HG03066 (cell line): ENCODE results near the gene ZNF236.
"Not testable (repeated sequence)": the region's sequence is repeated elsewhere in the genome, so short reads cannot be mapped to it uniquely, and the experiment has no call there.

Experiments
- ATAC-seq: cut with Tn5 transposase; IDR thresholded peaks from one replicate; pipeline ENCODE4 v1.9.1; 2021; ENCODE audit warnings: low read depth; ENCODE audit not compliant: unreplicated experiment

The ZNF236 gene

DNA sequence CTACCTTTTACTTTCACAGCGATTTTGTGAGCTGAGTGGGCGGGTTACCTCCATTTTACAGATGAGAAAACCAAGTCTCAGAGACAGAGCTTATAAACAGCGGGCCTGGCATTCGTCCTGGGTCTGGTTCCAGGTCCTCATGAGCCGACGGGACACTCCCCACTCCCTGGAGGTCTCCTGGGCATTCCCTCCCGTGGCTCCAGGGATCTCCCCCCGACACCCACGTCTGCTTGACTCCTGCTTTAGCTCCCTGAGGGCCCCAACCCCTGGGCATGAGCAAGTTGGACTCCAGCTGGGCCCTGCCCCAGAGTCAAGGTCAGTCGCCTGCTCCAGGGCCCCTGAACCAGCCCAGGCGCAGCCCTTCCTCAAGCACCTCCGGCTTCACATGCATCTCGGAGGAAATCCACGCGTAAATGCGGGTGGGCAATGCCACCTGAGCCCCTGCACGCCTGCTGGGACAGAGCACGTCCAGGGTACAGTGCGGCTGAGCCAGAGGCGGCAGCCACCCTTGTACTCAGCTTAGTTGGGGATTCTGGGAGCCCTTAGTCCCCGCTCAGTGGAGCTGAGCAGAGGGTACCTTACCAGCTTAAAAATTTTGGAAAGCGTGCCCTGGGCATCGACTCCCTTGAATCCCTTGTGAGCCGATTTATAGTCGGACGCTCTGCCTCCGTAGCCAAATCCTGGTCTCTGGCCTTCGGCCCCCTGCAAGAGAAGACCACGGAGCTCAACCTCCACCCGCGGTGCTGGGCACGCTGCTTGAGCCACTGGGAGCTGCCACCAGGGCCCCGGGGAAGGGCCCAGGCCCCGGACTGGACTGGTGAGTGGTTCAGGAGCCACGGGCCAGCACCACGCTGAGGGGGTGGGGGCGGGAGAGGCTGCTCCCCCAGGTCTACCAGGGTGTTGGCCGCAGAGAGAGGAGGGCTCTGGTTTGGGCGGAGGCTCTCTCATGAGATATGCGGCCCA lies 162.1 kb downstream of the ZNF236 start:
- no peak for ATAC-seq

DNA sequence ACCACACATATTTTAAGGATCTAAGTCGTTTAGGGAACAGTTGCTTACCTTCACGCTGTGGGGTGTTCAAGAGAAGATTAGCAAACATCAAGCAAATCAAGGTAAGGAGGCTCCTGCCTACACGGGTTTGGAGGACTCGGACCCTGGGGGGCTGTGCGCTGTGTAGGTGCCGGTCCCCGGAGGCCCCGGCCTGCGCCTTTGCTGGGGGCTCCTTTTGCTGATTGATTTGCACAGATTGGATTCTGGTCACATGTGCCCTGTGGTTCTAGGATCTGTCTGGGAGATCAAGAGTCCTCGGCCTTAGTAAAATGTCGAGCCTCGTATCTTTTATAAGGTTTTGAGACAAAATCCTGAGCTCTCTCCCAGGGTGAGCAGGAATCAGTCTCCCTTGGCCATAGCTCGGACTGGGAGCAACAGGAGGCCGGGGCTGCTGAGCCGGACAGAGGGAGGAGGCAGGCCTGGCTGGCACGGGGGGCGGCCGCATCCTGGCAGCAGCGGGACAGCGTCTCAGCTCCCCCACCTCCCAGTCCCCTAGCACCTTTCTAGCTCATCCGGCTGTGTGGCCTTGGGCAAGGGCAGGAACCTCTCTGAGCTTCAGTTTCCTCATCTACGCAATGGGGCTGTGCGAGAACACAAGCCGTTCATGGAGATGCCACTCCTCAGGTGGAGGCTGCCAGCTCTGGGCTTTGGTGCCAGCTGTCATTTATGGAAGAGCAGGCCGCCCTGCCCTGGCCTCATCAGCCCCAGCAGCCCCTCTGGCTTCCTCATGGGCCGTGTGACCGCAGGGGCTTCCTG lies 163.0 kb downstream of the ZNF236 start:
- ATAC-seq: no peak

DNA sequence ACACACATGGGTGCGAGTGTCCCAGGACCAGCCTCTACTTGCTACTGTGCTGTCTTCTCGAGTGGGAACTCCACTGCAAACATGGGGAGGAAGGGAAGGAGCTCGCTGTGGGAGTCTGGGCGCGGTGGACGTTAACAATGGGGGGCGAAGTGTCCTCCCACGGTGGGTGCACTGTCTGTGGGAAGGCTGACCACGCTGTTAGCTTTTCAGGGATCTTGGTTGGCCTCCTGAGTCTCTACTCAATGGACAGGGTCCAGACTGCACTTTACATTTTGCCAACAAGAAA lies 163.5 kb downstream of the ZNF236 start:
- ATAC-seq: no peak

DNA sequence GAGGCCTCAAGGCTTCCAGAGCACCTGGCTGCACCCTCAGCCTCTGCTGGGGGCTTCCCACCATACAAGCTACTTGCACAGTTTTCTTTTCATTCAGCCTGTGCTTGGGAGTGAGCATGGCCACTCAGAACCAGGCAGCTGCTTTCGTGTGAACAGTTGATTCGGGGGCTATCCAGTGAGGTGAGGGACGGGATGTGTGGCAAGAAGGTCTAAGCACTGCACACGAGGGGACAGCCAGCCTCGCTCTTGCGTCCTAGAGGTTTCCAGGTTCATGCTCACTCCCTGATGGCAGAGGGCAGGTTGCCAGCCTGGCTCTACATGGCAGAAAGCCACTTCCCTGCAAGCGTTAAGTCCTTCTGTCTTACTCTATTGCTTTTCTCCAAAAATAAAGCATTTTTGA lies 164.0 kb downstream of the ZNF236 start:
- no peak for ATAC-seq

DNA sequence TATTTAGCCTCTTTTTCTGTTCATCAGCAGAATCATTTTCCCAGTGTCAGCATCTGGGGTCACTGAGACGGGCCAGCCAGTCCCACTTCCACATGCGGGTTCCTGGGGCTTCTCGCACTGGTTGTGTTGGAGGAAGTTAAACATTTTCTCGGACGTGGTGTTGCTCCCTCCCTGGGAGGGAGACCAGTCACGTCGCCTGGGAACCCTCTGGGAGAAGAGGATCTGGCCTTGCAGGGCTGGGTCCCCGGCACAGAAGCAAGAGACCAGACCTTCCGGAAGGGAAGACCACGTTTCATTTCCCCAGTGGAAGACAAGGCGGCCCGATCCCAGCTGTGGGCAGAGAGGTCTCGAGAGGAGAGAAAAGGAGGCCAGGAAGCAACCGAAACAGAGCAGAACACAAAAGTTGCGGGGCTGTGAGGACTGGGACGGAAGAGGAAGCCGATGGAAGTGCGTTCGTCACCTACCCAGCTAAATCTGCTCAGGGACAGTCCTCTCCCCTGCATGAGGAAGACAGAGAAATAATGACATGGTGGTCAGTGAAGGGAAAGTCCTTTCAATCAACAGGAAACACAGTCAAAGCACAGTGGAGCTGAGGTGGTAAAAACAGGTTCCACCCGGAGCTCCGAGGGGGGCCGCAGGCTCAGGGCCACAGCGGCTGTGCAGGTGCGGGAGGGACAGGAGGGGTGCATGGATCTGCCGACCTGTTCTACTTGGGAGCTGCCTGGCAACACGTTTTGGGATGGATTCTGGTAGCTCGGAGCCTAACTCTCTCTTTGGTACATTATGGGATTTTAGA lies 165.9 kb downstream of the ZNF236 start:
- ATAC-seq: no peak

DNA sequence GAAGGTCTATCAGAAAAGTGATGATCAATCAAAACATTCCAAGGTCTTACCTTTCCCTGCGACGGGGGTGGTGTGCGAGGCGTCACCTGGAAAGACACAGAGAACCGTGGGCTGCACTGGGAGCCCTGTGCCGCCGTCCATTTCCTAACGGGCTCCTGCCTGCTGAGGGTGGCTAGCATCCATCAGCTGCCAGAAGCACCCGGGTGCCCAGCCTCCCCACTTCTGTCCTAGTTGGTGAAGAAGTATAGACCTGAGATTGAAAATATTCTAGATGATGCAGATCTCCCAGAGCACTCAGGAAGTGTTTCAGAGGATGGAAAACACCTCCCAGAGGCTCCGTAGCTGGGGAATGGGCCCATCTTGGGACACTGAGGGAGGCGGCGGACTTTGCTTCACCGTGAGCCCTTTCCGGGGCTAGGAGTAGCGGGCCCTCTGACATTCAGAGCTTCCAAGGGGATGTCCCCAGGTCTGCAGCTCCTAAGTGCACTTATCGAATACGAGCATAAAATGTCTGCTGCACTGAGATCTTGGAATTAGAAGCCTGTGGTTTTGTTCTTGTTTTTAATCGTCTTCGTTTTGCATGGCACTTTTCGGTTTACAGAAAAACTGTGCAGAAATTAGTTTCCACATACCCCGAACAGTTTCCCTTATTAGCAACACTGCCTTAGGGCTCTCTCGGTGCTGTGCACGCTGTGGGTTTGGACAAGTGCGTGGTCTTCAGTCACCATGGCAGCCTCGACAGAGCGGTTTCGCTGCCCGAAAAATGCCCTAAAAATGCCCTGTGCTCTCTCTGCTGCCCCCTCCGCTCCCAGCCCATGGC lies 166.7 kb downstream of the ZNF236 start:
- no peak for ATAC-seq

DNA sequence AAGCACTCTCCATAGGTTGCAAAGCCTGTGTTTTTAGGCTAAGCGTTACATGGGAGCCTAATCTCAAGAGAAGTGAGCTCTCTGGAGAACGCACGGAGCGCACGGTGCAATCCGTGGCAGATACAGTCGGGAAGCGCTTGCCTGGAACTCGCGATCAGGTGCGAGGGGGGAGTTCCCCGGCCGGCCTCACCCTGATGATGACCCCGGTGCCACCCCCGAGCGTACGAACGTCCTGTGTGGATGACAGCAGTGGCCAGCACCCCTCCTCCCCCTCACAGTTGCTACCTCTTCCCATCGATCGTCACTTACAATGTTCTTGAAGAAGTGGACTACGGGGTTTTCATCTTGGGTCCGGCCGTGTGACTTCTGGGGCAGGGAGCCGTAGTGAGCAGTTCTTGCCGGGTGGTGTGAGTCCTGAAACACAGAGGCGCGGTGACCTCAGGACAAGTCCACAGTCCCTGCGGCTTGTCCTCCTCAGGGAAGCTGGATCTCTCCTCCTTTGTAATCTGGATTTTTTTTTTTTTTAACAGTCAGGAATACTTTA lies 167.4 kb downstream of the ZNF236 start:
- no peak for ATAC-seq

DNA sequence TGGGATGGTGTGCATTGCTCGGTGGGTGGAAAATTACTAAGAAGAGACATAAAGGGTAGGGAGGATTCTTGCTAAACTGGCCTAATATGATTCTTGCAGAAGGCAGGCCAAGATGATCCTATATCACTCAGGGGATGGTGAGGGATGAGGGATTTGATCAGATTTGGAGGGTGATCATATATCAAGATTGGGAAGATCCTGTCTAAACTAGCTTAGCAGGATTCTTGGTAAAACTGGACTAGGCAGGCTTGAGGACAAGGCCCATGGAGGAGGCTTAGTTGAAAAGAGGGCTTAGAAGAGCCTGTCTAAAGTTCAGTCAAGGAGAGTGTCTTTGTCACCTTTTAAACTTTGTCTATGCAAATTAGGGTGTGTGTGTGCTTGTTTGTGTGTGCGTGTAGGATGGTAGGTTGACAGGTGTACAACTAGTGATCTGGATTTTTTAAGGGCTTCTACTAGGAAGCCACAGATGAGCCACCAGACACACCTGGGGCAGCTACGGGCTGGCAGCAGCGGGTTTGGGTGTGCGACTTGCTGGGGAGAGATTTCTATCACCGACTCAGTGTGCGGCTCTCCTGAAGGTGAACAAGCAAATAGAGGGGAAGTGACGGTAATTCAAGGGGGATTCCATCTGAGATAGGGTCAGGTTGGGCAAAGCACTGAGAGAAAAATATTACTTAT lies 168.1 kb downstream of the ZNF236 start:
- not testable (repeated sequence) for ATAC-seq

DNA sequence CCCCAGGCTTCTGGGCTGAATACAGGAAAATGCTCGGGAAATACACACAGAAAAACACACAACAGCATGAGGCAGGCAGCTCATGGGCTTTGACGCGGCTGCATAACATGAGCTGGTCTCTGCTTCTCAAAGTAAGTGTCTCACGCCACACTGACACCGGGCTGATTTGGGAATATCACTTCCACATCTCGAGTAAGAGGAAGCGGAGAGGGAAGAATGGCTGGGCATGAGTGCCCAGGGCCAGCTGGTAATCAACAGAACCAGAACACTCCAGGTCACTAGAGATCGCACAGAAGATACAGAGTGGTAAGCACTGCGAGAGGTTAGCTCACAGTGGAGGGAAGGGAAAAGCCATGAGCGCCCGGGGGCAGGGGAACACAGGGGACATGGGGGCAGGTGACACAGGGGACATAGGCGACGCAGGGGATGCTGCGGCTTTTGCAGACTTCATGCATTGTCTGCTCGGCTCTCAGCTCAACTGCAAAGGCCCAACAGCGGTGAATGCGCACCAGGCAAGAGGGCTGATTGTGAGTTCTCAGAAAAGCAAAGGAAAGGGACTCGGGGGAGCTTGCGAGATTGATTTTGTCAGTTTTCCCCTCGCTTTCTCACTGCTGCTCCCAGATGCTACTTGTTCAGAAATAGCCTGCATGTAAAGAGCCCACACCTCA lies 168.8 kb downstream of the ZNF236 start:
- no peak for ATAC-seq

DNA sequence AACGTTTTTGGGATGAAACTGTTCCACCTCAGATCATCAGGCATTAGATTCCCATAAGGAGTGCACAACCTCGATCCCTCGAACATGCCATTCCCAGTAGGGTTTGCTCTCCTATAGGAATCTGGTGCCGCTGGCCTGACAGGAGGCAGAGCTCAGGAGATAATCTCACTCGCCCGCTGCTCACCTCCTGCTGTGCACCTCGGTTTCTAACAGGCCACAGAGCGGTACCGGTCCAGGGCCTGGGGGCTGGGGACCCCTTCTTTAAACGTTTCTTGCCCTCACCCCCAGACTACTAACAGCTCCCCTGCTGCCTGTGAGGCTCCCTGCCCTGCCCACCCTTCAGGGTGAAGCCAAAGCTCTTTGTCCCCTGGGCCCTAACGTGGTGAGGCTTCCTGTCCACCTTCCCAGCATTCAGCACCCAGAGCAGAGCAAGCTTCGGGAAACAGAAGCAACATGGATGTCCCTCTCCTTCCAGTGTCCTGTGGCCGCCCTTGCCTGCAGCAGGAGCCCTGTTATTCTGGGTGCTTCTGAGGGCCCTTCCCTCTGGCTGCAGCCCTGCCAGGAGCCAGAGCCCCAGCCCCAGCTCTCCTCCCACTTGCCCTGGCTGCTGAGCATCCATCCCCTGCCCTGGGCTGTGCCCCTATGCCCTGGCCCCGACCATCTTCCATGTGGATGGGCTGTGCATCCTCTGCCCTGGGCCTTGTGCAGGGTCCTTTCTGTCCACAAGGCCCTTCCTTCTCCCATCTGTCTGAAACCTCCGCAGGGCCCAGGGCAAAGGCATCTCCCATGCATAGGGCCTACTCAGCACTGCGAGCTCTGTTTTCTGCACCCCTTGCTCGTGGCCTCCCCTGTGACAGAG lies 170.1 kb downstream of the ZNF236 start:
- no peak for ATAC-seq

DNA sequence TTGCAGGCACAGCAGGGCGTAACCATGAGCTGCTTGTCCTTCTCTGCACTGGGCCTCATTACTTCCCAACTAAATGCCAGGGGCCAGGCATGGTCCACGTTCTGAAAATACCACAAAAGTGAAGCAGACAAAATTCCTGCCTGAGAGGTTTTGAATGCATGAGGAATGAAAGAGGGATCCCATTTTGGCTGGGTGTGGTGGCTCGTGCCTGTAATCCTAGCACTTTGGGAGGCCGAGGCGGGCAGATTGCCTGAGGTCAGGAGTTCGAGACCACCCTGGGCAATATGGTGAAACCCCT lies 170.7 kb downstream of the ZNF236 start:
- ATAC-seq: no peak

DNA sequence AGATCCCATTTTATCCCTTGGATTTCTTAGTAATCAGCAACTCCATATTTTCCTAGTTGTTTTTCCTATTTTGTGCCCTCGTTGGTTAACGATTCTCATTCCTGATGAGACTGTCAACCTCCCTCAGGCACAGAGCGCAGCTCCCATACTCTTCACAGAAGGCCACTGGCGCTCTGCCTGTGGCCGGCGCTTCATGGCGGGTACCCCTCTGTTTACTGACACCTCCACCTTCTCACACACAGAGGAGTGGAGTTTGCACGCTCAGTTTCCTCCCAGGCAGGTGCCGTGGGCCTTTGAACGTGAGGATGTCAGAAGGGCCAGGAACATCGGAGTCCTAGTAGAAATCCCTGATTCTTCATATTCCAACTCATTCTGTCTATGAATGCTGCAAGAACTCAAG lies 171.2 kb downstream of the ZNF236 start:
- no peak for ATAC-seq

DNA sequence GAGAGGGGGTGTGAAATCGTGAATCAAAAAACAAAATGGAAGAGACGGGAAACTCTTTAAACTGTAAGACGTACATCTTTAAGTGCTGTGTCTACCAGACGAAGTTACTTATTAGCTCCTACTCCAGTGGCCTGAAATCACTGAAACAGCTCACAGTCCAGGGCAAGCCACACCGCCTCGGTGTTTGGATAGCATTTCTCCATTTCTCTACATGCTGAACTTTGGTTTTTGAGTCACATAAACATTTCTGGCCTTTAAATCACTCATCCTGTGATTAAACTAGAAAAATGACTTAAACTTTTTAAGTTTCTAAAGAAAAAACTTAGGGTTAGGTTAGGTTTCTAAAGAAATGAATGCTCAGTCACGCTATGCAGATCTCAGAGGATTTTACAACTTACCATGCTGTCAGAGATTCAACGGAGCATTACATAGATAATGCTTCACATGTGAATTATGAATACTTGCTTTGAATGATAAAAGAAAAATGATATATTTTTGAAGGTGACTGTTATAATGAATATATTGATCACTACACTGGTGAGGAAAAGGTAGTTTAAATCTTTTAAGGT lies 171.8 kb downstream of the ZNF236 start:
- ATAC-seq: no peak

DNA sequence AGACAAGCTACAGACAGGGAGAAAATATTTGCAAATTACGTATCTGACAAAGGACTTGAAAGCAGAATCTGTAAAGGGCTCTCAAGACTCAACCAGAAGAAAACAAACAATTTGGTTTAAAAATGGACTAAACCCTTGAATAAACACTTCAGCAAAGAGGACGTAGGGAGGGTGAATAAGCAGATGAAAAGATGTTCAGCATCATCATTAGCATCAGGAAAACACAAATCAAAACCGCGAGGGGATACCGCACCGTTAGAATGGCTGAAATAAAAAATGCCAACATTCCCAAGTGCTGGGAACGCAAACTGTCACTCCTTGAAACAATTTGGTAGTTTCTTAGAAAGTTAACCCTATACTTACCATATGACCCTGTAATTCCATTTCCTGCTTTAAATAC lies 173.5 kb downstream of the ZNF236 start:
- ATAC-seq: no peak

DNA sequence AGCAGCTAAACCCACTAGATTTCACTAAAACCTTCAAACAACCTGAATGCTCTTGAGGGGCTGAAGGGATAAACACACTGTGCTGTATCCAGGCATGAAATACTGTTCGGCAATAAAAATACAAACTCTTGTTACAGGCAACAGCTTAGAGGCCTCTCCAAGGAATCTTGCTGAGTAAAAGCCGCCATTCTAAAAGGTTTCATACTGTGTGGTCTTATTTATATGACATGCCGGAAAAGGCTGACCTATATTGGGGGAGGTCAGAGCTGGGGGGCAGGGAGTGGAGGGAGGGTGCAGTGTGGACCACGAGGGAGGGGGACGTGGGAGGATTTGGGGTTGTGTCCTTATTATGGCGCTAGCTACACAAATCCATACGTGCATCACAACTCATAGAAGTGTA lies 174.1 kb downstream of the ZNF236 start:
- ATAC-seq: no peak

DNA sequence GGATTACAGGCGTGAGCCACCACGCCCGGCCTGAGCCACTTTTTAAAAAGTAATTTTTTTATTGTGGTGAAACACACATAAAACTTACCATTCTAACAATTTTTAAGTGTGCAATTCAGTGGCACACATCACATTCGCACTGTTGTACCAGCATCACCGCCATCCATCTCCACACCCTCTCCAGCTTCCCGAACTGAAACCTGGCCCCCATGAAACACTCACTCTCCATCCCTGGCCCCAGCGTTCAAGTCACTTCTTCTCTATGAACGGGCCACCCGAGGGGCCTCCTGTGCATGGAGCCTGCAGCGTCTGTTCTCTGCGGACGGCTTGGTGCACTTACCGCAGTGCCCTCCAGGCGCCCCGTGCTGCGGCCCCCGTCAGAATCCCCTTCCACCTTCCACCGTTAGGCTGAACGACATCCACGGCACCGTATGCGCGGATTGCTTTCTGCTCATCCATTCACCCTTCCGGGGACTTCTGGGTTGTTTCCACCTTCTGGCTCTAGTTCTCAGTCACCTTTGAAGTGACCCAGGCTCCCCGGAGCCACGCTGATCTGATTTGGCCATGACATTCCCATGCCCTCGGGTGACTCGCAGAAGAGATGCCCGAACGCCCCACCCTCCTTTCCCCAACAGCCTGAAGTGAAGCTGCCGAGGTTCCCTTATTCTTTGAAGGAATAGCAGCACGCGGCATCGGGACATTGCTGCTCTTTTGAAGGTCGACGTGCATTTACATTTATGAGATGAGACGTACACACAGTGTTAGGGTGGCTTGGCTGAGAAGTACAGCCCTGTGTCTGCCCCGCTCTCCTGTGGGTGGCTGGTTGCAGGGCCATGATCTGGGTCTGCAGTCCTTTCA lies 175.8 kb downstream of the ZNF236 start:
- ATAC-seq: no peak

DNA sequence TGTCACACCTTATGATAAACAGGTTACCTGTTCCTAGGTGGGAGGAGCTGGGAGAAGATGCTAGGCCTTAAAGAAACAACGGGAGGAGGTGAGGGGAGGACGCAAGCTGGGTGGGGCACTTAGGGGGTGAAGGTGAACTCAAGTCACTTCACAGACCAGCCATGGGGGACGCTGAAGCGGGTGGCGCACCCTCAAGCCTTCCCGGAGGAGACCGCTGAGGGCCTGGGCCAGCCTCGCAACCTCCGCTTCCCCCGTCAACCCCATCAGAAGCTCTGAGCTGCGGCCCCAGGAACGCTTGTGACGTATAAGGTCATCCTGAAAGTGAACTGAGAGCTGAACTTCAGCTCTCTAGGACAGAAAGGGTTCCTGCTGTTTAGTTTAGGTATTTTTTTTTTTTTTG lies 176.7 kb downstream of the ZNF236 start:
- ATAC-seq: no peak
